ENCODE measurements around the gene APOL6.

DNA sequence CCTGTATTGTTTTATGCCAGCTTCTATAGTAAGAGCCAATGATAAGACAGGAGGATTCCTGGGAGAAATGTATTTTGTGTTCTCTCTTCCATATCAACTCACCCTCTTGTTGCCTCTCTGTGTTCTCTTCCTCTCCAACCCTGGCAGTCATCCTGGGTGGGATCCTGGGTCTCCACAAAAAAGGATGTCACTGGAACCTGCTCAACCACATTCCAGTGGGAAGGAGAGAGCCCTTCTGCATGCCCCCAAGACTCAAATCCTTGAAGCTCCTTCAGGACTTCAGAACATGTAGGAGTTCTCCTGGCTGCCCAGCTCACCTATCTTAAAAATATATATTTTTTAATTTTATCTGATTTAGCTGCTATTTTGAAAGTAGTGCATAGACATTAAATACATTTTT, 26.1 kb downstream of the APOL6 start:
- TF ChIP-seq, protein P1, sequence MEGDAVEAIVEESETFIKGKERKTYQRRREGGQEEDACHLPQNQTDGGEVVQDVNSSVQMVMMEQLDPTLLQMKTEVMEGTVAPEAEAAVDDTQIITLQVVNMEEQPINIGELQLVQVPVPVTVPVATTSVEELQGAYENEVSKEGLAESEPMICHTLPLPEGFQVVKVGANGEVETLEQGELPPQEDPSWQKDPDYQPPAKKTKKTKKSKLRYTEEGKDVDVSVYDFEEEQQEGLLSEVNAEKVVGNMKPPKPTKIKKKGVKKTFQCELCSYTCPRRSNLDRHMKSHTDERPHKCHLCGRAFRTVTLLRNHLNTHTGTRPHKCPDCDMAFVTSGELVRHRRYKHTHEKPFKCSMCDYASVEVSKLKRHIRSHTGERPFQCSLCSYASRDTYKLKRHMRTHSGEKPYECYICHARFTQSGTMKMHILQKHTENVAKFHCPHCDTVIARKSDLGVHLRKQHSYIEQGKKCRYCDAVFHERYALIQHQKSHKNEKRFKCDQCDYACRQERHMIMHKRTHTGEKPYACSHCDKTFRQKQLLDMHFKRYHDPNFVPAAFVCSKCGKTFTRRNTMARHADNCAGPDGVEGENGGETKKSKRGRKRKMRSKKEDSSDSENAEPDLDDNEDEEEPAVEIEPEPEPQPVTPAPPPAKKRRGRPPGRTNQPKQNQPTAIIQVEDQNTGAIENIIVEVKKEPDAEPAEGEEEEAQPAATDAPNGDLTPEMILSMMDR (IDR thresholded peaks at IDR 0.05; ENCODE audit: poor library complexity) = no peak
- TF ChIP-seq EZH2 (IDR thresholded peaks at IDR 0.05; ENCODE audit: borderline replicate concordance) = no peak
